ENCODE results near the gene SIDT2.

The SIDT2 gene

DNA sequence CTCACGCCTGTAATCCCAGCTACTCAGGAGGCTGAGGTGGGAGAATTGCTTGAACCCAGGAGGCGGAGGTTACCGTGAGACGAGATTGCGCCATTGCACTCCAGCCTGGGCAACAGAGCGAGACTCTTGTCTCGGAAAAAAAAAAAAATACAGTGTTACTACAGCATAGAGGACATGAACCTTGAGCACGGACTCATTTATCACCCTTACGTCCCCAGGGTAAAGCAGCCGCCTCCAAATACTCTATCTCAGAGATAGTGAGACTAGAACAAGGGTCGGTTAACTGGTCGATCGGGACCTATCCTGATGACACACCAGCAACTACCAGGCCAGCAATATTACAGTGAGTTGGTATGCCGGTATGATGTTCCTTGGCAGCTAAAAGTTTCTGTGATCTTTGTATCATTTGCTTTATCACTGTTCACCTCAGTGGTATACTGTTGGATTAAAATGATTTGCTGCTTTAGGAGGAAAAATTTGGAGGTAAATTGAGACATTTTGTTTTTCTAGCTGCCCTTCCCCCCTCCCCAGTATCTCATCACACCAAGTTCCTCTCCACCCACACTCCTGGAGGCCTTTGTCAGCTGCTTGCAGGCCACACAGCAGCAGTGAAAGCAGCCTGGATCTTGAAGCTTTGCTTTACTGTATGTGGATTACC lies 7.0 kb upstream of the SIDT2 start:
- Histone ChIP-seq H3F3A (ENCODE audit: insufficient read depth, low read length) (no peaks in the 10 kb centered on the region), H3K79me2 (ENCODE audit: insufficient read depth, low read length) (no peaks in the 10 kb centered on the region), H3K9ac (ENCODE audit: low read length) (no peak overlapping the region), H3K4me3 (ENCODE audit: low read depth, low read length, poor library complexity, severe bottlenecking) (no peak overlapping the region), H3K4me1 (ENCODE audit: insufficient read depth, low read length, severe bottlenecking) (no peaks in the 10 kb centered on the region), H3K36me3 (ENCODE audit: insufficient read depth, low read length) (peaks cover 53% of the 10 kb centered on the region), H3K9me3 (ENCODE audit: low read length) (no peaks in the 10 kb centered on the region), H3K4me2 (ENCODE audit: low read length) (no peak overlapping the region), H3K9me2 (ENCODE audit: low read depth, low read length) (no peaks in the 10 kb centered on the region), H2AFZ (ENCODE audit: low read length) (no peak overlapping the region), H3K27ac (ENCODE audit: low read depth, low read length, poor library complexity, severe bottlenecking) (no peak overlapping the region), H3K27me3 (ENCODE audit: insufficient read depth, low read length) (no peaks in the 10 kb centered on the region), H4K20me1 (ENCODE audit: insufficient read depth, low read length) (no peaks in the 10 kb centered on the region)
- TF ChIP-seq EZH2 (IDR thresholded peaks at IDR 0.05; ENCODE audit: borderline replicate concordance, low read length) = no peak
- no peak for TF ChIP-seq CTCF (IDR thresholded peaks at IDR 0.05; ENCODE audit: low read length)

DNA sequence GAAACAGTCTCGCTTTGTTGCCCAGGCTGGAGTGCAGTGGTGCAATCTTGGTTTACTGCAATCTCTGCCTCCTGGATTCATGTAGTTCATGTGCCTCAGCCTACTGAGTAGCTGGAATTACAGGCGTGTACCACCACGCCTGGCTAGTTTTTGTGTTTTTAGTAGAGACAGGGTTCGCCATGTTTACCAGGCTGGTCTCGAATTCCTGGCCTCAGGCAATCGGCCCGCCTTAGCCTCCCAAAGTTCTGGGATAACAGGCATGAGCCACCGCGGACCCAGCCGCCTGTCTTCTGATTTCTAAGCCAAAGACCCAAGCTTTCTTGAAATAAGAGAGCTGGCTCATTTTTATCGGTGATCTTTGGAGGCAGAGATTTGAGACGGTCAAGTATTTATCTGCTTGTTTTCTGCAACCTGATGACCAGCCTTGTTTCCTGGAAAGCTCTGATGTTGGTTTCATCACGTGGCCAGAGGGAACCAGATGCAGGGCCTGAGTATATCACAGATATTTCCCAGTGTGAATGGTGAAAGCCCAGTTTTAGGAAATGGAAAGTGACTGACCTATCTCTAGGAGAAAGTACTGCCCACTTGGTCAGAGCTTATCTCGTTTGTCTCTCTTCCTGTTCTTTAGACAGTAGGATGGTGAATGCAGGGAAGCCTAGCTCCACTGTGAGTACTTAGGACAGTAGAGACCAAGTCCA lies 5.7 kb upstream of the SIDT2 start:
- H3K36me3 ChIP-seq (ENCODE audit: insufficient read depth, low read length) = peaks cover 40% of the 10 kb centered on the region
- no peaks in the 10 kb centered on the region for H3F3A ChIP-seq (ENCODE audit: insufficient read depth, low read length)
- TF ChIP-seq EZH2 (IDR thresholded peaks at IDR 0.05; ENCODE audit: borderline replicate concordance, low read length) (no peak), CTCF (IDR thresholded peaks at IDR 0.05; ENCODE audit: low read length) (no peak)
- no peaks in the 10 kb centered on the region for H3K9me3 ChIP-seq (ENCODE audit: low read length)
- H3K27me3 ChIP-seq (ENCODE audit: insufficient read depth, low read length) = no peaks in the 10 kb centered on the region
- peaks cover 2% of the 10 kb centered on the region for H3K4me1 ChIP-seq (ENCODE audit: insufficient read depth, low read length, severe bottlenecking)
- H3K79me2 ChIP-seq (ENCODE audit: insufficient read depth, low read length) = no peaks in the 10 kb centered on the region
- no peaks in the 10 kb centered on the region for H4K20me1 ChIP-seq (ENCODE audit: insufficient read depth, low read length)
- no peak overlapping the region for H3K4me3 ChIP-seq (ENCODE audit: low read depth, low read length, poor library complexity, severe bottlenecking)
- H3K9ac ChIP-seq (ENCODE audit: low read length) = no peak overlapping the region
- no peak overlapping the region for H3K27ac ChIP-seq (ENCODE audit: low read depth, low read length, poor library complexity, severe bottlenecking)
- no peak overlapping the region for H2AFZ ChIP-seq (ENCODE audit: low read length)
- H3K4me2 ChIP-seq (ENCODE audit: low read length) = no peak overlapping the region
- H3K9me2 ChIP-seq (ENCODE audit: low read depth, low read length) = no peaks in the 10 kb centered on the region

GRCh38 chr11:117175104-117175503 lies 3.4 kb upstream of the SIDT2 start:
- TF ChIP-seq CTCF (IDR thresholded peaks at IDR 0.05; ENCODE audit: low read length) = no peak
- TF ChIP-seq EZH2 (IDR thresholded peaks at IDR 0.05; ENCODE audit: borderline replicate concordance, low read length) = no peak
- Histone ChIP-seq H3K27ac (ENCODE audit: low read depth, low read length, poor library complexity, severe bottlenecking) (no peak overlapping the region), H2AFZ (ENCODE audit: low read length) (no peak overlapping the region), H3K4me2 (ENCODE audit: low read length) (no peak overlapping the region), H3K4me3 (ENCODE audit: low read depth, low read length, poor library complexity, severe bottlenecking) (no peak overlapping the region), H3K36me3 (ENCODE audit: insufficient read depth, low read length) (peaks cover 23% of the 10 kb centered on the region), H3K4me1 (ENCODE audit: insufficient read depth, low read length, severe bottlenecking) (peaks cover 18% of the 10 kb centered on the region), H3F3A (ENCODE audit: insufficient read depth, low read length) (no peaks in the 10 kb centered on the region), H3K9me3 (ENCODE audit: low read length) (no peaks in the 10 kb centered on the region), H4K20me1 (ENCODE audit: insufficient read depth, low read length) (no peaks in the 10 kb centered on the region), H3K9ac (ENCODE audit: low read length) (no peak overlapping the region), H3K9me2 (ENCODE audit: low read depth, low read length) (no peaks in the 10 kb centered on the region), H3K27me3 (ENCODE audit: insufficient read depth, low read length) (no peaks in the 10 kb centered on the region), H3K79me2 (ENCODE audit: insufficient read depth, low read length) (no peaks in the 10 kb centered on the region)

All from OCI-LY1 (cell line).